Colonic mucosa (tissue), 4 donors: Measurements from ENCODE around the gene STAT1. TPM values are rescaled to one million over a fixed set of nuclear protein-coding genes. Genes with fewer than 3 reads are reported as not detected.
"Not testable (repeated sequence)": the region's sequence is repeated elsewhere in the genome, so short reads cannot be mapped to it uniquely, and the experiment has no call there.

Experiments
- DNase-seq: peaks from one replicate; pipeline ENCODE4 v3.0.0-alpha.2; 2020
- H3K27ac ChIP-seq: fragments of 200-600 bp; one replicate; pipeline ENCODE4 v1.8.0; 2021
- H3K27me3 ChIP-seq: fragments of 200-600 bp; one replicate; pipeline ENCODE4 v1.8.0; 2021
- H3K36me3 ChIP-seq: fragments of 200-600 bp; one replicate; pipeline ENCODE4 v1.8.0; 2021
- H3K4me1 ChIP-seq: fragments of 200-600 bp; one replicate; pipeline ENCODE4 v1.8.0; 2021; ENCODE audit warnings: mild to moderate bottlenecking
- H3K4me3 ChIP-seq: fragments of 200-600 bp; one replicate; pipeline ENCODE4 v1.8.0; 2021
- H3K9ac ChIP-seq, 2 donors: one replicate each; pipeline ENCODE4 v1.7.0; 2013; ENCODE audit warnings: control low read depth in 2 of 2, low read depth in 2 of 2, low read length in 2 of 2
- H3K9me3 ChIP-seq: fragments of 200-600 bp; one replicate; pipeline ENCODE4 v1.8.0; 2021
- CTCF ChIP-seq: fragments of 200-600 bp; IDR thresholded peaks from one replicate; pipeline ENCODE4 v1.8.0; 2022; ENCODE audit warnings: antibody characterized with exemption, mild to moderate bottlenecking
- intact Hi-C: fragments of 100-400 bp; cut with DNase I; formaldehyde crosslinking; loops from one replicate; pipeline ENCODE4 v1.14.1; 2022
- total RNA-seq, 2 donors: library from RNA; stranded (reverse); fragmentation: NEBNext Ultra II Directional in 1 of 2; extraction: Animal tissue kit (Norgen Biotek cat#: 25700) in 1 of 2; gene quantifications; one replicate each; pipeline ENCODE4 v1.2.1, GENCODE V29; 2021
- donor health status: healthy.
- donor health status: DM: no; HTN: no; CAD: no.
- donor health status: DM: no; HTN: no; CAD: no.

Gene STAT1
- total RNA-seq, 2 donors from 2014 or later: 52.7 to 58.3 TPM

GRCh38 chr2:190963088-190963487 lies 50.9 kb downstream of the STAT1 start:
- Histone ChIP-seq H3K27me3 (no peaks in the 10 kb centered on the region), H3K4me1 (no peaks in the 10 kb centered on the region), H3K9me3 (no peaks in the 10 kb centered on the region), H3K9ac (no peak overlapping the region), H3K27ac (no peak overlapping the region), H3K36me3 (no peaks in the 10 kb centered on the region), H3K4me3 (no peak overlapping the region)
- no peak for DNase-seq
- TF ChIP-seq CTCF: no peak
- intact Hi-C loops: no loop called here

- H3K4me3 ChIP-seq: no peak overlapping the region
- H3K27me3 ChIP-seq: no peaks in the 10 kb centered on the region
- H3K9ac ChIP-seq: no peak overlapping the region
- intact Hi-C loops: no loop called here
- no peaks in the 10 kb centered on the region for H3K4me1 ChIP-seq
- no peaks in the 10 kb centered on the region for H3K36me3 ChIP-seq
- H3K9me3 ChIP-seq: no peaks in the 10 kb centered on the region
- no peak overlapping the region for H3K27ac ChIP-seq
- DNase-seq: no peak
- no peak for TF ChIP-seq CTCF
Measured at GRCh38 chr2:190961918-190962487, 52.0 kb downstream of the STAT1 start.

DNA sequence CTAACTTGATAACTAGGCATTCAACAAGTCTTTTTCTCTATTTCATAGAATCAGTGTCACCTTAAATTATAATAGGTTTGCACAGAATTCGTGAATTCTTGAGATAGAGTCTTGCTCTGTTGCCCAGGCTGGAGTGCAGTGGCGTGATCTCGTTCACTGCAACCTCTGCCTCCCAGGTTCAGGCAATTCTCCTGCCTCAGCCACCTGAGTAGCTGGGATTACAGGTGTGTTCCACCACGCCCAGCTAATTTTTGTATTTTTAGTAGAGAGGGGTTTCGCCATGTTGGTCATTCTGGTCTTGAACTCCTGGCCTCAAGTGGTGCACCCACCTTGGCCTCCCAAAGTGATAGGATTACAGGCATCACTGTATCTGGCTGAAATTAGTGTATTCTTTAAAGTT lies 52.9 kb downstream of the STAT1 start:
- H3K36me3 ChIP-seq, H3K9me3 ChIP-seq, intact Hi-C loops, H3K4me1 ChIP-seq, H3K27ac ChIP-seq, H3K9ac ChIP-seq, H3K27me3 ChIP-seq, DNase-seq, H3K4me3 ChIP-seq: not testable (repeated sequence)

DNA sequence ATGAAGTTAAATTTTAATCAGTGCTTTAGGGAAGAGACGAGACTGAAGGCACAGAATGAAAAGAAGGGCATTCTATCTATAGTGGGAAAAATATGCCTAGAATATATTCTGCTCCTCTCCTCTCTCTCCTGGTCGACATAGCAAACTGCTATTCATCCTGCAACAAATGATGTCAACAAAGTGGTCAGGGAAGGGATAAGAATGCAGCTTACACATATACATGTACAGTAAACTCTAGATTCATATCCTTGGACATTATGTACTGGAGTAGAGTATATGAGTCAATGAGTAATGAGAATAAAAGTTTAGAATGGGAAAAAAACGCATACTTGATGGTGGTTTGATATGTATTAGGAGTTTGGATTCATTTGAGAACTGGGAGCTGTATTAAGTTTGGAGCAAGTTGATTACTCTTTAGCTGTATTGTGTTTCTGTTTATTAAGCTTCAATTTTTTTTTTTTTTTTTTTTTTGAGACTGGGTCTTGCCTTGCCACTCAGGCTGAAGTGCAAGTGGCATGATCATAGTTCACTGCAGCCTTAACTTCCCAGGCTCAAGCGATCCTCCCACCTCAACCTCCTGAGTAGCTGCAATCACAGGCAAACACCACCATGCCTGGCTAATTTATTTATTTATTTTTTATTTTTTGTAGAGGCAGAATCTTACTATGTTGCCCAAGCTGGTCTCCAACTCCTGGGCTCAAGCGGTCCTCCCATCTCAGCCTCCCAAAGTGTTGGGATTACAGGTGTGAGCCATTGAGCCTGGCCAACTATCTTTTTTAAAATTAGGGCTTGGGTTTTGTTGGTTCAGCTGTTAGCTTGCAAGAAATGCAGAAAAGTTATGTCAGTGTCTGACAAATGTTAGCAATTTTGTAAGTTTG lies 53.8 kb downstream of the STAT1 start:
- no peaks in the 10 kb centered on the region for H3K9me3 ChIP-seq
- intact Hi-C loops: no loop called here
- no peak overlapping the region for H3K9ac ChIP-seq
- TF ChIP-seq CTCF: no peak
- DNase-seq: no peak
- H3K27me3 ChIP-seq: no peaks in the 10 kb centered on the region
- H3K4me3 ChIP-seq: no peak overlapping the region
- H3K4me1 ChIP-seq: no peaks in the 10 kb centered on the region
- H3K27ac ChIP-seq: no peak overlapping the region
- H3K36me3 ChIP-seq: no peaks in the 10 kb centered on the region

- no peak overlapping the region for H3K9ac ChIP-seq
- H3K9me3 ChIP-seq: no peaks in the 10 kb centered on the region
- no peak for DNase-seq
- no peaks in the 10 kb centered on the region for H3K36me3 ChIP-seq
- no peak overlapping the region for H3K4me3 ChIP-seq
- no peaks in the 10 kb centered on the region for H3K27me3 ChIP-seq
- no peak for TF ChIP-seq CTCF
- no peak overlapping the region for H3K27ac ChIP-seq
- intact Hi-C loops: no loop called here
- H3K4me1 ChIP-seq: no peaks in the 10 kb centered on the region
Measured at GRCh38 chr2:190953257-190953656, 60.7 kb downstream of the STAT1 start.

DNA sequence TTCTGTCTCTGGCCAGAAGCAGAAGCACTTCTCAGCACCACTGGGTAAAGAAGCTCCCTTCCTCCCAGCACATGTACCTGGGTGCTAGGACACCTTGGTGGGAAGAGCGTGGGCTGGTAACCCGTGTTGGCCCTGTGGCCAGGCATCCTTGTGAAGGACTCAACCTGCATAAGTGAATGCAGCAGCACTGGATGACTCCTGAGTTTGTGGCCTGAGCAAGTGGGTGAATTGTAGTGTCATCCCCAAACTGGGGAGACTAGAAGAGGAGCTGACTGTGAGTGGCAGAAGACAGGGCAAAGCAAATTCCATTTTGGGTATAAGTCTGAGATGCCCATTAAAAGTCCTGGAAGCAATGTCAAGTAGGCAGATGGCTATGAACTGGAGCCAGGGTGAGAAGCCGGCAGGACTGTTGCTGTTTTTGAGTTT lies 63.4 kb downstream of the STAT1 start:
- no peak overlapping the region for H3K27ac ChIP-seq
- H3K4me3 ChIP-seq: no peak overlapping the region
- no peak overlapping the region for H3K9ac ChIP-seq
- H3K4me1 ChIP-seq: no peaks in the 10 kb centered on the region
- intact Hi-C loops: no loop called here
- TF ChIP-seq CTCF: no peak
- H3K27me3 ChIP-seq: no peaks in the 10 kb centered on the region
- DNase-seq: no peak
- H3K36me3 ChIP-seq: no peaks in the 10 kb centered on the region
- no peaks in the 10 kb centered on the region for H3K9me3 ChIP-seq
